Measurements from ENCODE around the gene CAMSAP2.

CAMSAP2 gene

GRCh38 chr1:200896531-200897196 is 158.0 kb downstream of the CAMSAP2 start:
- H3K4me3 ChIP-seq (ENCODE audit: low read depth, low read length): no peak overlapping the region
- DNase-seq (ENCODE audit: low read depth, low spot score): peak; percentile 8
- in situ Hi-C loops (cut with HindIII; ENCODE audit: low sequenced_read_pairs): no loop called here
- TF ChIP-seq, protein P1, sequence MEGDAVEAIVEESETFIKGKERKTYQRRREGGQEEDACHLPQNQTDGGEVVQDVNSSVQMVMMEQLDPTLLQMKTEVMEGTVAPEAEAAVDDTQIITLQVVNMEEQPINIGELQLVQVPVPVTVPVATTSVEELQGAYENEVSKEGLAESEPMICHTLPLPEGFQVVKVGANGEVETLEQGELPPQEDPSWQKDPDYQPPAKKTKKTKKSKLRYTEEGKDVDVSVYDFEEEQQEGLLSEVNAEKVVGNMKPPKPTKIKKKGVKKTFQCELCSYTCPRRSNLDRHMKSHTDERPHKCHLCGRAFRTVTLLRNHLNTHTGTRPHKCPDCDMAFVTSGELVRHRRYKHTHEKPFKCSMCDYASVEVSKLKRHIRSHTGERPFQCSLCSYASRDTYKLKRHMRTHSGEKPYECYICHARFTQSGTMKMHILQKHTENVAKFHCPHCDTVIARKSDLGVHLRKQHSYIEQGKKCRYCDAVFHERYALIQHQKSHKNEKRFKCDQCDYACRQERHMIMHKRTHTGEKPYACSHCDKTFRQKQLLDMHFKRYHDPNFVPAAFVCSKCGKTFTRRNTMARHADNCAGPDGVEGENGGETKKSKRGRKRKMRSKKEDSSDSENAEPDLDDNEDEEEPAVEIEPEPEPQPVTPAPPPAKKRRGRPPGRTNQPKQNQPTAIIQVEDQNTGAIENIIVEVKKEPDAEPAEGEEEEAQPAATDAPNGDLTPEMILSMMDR (IDR thresholded peaks at IDR 0.05; ENCODE audit: low read depth, low read length): no peak

DNA sequence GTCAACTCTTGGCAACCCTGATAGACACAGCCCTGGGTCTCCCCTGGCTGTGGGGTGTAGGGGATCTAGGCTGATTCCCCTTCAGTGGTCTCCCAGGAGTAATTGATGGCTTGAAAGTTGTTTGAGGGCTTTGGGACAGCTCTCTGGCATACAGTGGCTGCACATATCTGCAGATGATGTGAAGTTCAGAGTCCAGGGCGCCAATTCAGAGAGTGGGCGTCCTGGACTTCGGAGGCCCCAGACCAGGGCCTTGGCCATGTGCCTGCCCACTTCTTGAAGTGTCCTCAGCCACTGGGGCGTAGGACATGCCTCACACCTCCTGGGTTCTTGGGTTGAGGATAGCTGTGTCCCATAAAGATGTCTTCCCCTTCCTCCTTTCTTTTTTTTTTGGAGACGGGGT is 158.6 kb downstream of the CAMSAP2 start:
- in situ Hi-C loops (cut with HindIII; ENCODE audit: low sequenced_read_pairs): no loop called here
- DNase-seq (ENCODE audit: low read depth, low spot score): no peak
- no peak overlapping the region for H3K4me3 ChIP-seq (ENCODE audit: low read depth, low read length)
- TF ChIP-seq, protein P1 (IDR thresholded peaks at IDR 0.05; ENCODE audit: low read depth, low read length): no peak

DNA sequence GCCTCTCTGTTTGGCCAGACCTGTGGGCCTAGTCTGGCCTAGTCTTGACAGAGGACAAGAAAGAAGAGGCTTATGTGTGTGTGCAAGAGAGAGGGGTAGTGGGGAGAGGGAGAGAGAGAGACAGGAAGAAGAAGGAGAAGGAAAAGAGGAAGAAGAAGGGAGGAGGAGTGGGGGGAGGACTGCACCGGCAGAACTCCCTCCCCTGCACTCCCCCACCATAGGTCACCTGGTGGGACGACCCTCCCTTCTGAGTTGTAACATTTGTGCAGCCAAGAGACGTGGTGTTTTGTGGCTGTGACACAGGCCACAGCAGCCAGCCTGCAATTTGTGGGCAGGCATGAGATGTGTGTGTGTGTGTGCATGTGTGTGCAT is 160.3 kb downstream of the CAMSAP2 start:
- DNase-seq (ENCODE audit: low read depth, low spot score): no peak
- no peak overlapping the region for H3K4me3 ChIP-seq (ENCODE audit: low read depth, low read length)
- TF ChIP-seq, protein P1 (IDR thresholded peaks at IDR 0.05; ENCODE audit: low read depth, low read length): no peak
- in situ Hi-C loops (cut with HindIII; ENCODE audit: low sequenced_read_pairs): no loop called here

DNA sequence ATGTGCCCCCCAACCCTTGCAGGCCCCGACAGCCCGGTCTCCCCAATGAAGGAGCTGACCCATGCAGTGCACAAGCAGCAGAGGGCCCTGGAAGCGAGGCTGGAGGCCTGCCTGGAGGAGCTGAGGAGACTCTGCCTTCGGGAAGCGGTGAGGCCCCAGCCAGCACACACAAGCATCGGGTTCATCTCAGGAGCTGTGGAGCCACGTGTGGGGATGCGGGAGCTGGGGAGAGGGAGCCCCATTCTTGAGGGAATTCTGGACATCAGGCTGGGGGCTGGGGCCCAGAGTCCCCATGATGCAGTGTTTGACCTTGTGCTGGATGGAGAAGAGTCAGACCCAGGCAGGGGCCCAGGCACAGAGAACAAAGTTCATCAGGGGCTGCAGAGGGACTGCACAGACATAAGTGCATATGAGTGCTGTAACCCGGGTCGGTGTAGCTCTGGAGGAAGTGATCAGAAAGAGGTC is 160.8 kb downstream of the CAMSAP2 start:
- in situ Hi-C loops (cut with HindIII; ENCODE audit: low sequenced_read_pairs): no loop called here

DNA sequence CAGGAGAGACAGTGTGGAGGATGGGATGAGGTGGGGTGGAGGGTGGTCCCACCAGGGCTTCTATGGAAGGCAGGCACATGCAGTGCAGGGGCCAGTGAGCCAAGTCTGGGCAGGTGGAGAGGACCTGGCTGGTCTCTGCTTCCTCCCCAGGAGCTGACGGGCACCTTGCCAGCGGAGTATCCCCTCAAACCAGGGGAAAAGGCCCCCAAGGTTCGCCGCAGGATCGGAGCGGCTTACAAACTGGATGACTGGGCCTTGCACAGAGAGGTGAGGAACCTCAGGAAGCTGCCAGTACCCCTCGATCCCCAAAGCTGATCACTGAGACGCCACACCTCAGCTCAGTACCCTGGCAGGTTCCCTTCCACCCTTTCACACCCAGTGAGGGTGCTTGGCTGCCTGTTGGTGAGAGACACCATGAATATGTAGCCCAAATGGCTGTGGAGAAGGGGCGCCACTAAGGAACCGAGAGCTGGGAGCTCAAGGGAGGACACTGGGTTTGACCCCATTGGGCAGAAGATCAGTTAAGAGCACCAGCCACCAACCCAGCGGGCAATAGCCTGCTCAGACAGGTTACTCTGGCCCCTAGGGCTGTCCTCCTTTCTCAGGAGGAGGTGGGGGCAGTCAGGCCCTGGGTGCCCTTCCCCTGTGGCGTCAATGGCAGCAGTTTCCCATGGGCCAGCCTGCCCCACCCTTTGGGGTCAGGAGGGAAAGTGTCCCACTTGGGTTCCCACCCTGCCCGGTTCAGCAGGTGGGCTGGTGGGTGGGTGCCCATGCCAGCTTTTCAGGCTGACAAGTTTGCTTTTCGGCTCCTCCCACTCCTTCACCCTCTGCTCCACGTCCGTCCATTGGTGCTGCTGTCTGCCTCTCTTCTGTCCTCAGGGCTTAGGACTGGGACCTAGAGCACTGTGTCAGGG is 161.5 kb downstream of the CAMSAP2 start:
- no peak for DNase-seq (ENCODE audit: low read depth, low spot score)
- TF ChIP-seq, protein P1 (IDR thresholded peaks at IDR 0.05; ENCODE audit: low read depth, low read length): no peak
- in situ Hi-C loops (cut with HindIII; ENCODE audit: low sequenced_read_pairs): no loop called here

More for the DNA sequence above, 160.8 kb downstream of the CAMSAP2 start:
- H3K4me3 ChIP-seq (ENCODE audit: low read depth, low read length): no peak overlapping the region
- TF ChIP-seq, protein P1 (IDR thresholded peaks at IDR 0.05; ENCODE audit: low read depth, low read length): no peak
- DNase-seq (ENCODE audit: low read depth, low spot score): no peak

GRCh38 chr1:200900877-200901276 is 162.2 kb downstream of the CAMSAP2 start:
- in situ Hi-C loops (cut with HindIII; ENCODE audit: low sequenced_read_pairs): no loop called here
- no peak for DNase-seq (ENCODE audit: low read depth, low spot score)
- TF ChIP-seq, protein P1 (IDR thresholded peaks at IDR 0.05; ENCODE audit: low read depth, low read length): no peak
- no peak overlapping the region for H3K4me3 ChIP-seq (ENCODE audit: low read depth, low read length)

More for the DNA sequence above, 161.5 kb downstream of the CAMSAP2 start:
- H3K4me3 ChIP-seq (ENCODE audit: low read depth, low read length): no peak overlapping the region
